OCI-LY7 (cell line): ENCODE data around the gene ENHO. TPM values are rescaled to one million over a fixed set of nuclear protein-coding genes. Genes with fewer than 3 reads are reported as not detected.

Source experiments
- BruUV-seq: library from RNA; stranded (reverse); fragments of 400-500 nt; replicated peaks from 2 replicates; lab custom pipeline; 2021; lab: Mats Ljungman, UMichigan
- CTCF ChIA-PET: fragments of 300-600 bp; sonication (Branson Sonifier 250); formaldehyde crosslinking; loops from one replicate; lab custom pipeline; 2022; ENCODE audit warnings: antibody characterized with exemption; ENCODE audit not compliant: unreplicated experiment; lab: Charles Lee
- POLR2A ChIA-PET: fragments of 300-600 bp; sonication (Branson Sonifier 250); formaldehyde crosslinking; loops from one replicate; lab custom pipeline; 2022; ENCODE audit warnings: antibody characterized with exemption; lab: Charles Lee
- DNase-seq: peaks from one replicate; pipeline ENCODE4 v3.0.0-alpha.2; 2015; ENCODE audit warnings: low spot score
- H2AFZ ChIP-seq: fragments of 200-600 bp; sonication (generic), shearing (Covaris generic); 2 replicates; pipeline ENCODE4 v1.6.1; 2014; ENCODE audit warnings: mild to moderate bottlenecking, antibody characterized with exemption, low read length, moderate library complexity
- H3K27ac ChIP-seq: fragments of 200-600 bp; sonication (generic); 2 replicates; pipeline ENCODE4 v1.5.1; 2014; ENCODE audit warnings: mixed run types, low read depth, mild to moderate bottlenecking, moderate library complexity, low read length, inconsistent platforms; ENCODE audit not compliant: poor library complexity, severe bottlenecking
- H3K36me3 ChIP-seq: fragments of 200-600 bp; sonication (generic); 2 replicates; pipeline ENCODE4 v1.6.1; 2014; ENCODE audit warnings: mild to moderate bottlenecking, antibody characterized with exemption, low read length, moderate library complexity, mixed read lengths; ENCODE audit not compliant: insufficient read depth
- H3K4me1 ChIP-seq: fragments of 200-600 bp; sonication (generic); 2 replicates; pipeline ENCODE4 v1.5.1; 2014; ENCODE audit warnings: mild to moderate bottlenecking, low read length; ENCODE audit not compliant: insufficient read depth, poor library complexity, severe bottlenecking
- H3K4me2 ChIP-seq: fragments of 200-600 bp; sonication (generic); 2 replicates; pipeline ENCODE4 v1.6.1; 2014; ENCODE audit warnings: mild to moderate bottlenecking, low read length
- H3K4me3 ChIP-seq: fragments of 200-600 bp; sonication (generic); 2 replicates; pipeline ENCODE4 v1.5.1; 2014; ENCODE audit warnings: mild to moderate bottlenecking, low read depth, low read length; ENCODE audit not compliant: poor library complexity, severe bottlenecking
- H3K79me2 ChIP-seq: fragments of 200-600 bp; sonication (generic); 2 replicates; pipeline ENCODE4 v1.6.1; 2016; ENCODE audit warnings: low read depth, mild to moderate bottlenecking, low read length, moderate library complexity, mixed read lengths; ENCODE audit not compliant: insufficient read depth
- H3K9me2 ChIP-seq: fragments of 200-600 bp; sonication (generic); 2 replicates; pipeline ENCODE4 v1.6.1; 2016; ENCODE audit warnings: mild to moderate bottlenecking, low read length, mixed read lengths; ENCODE audit not compliant: insufficient read depth
- H3K9me3 ChIP-seq: fragments of 200-600 bp; sonication (generic); 2 replicates; pipeline ENCODE4 v1.6.1; 2014; ENCODE audit warnings: mild to moderate bottlenecking, mixed run types, low read length, mixed read lengths
- H4K20me1 ChIP-seq: fragments of 200-600 bp; sonication (generic); 2 replicates; pipeline ENCODE4 v1.6.1; 2014; ENCODE audit warnings: mild to moderate bottlenecking, antibody characterized with exemption, low read length, moderate library complexity, mixed read lengths; ENCODE audit not compliant: insufficient read depth
- EZH2phosphoT487 ChIP-seq: fragments of 200-600 bp; sonication (generic); IDR thresholded peaks from 2 replicates; pipeline ENCODE4 v1.6.1; 2018; ENCODE audit warnings: low read depth, borderline replicate concordance, mild to moderate bottlenecking, mixed run types, antibody characterized with exemption, low read length, moderate library complexity, mixed read lengths
- intact Hi-C: fragments of 100-400 bp; cut with micrococcal nuclease; formaldehyde crosslinking; loops from one replicate; pipeline ENCODE4 v1.10.0; 2022; ENCODE audit not compliant: unreplicated experiment
- total RNA-seq, 2 experiments: library from RNA; depleted of rRNA in 1 of 2; stranded (reverse); fragments of >200 nt in 1 of 2; shearing (Covaris generic) in 1 of 2; gene quantifications; 2 replicates each; pipeline ENCODE4 v1.2.3, GENCODE V29; 2014 to 2022
- TF ChIP-seq, protein P1 (sequence below): fragments of 200-600 bp; sonication (generic); conservative IDR thresholded peaks from 2 replicates; pipeline ENCODE4 v1.5.1; 2014; ENCODE audit warnings: mild to moderate bottlenecking, antibody characterized with exemption, low read length, moderate library complexity, mixed read lengths

ENHO gene
- total RNA-seq, 2 experiments from 2014 or later: 0.91 TPM; not detected in 1

DNA sequence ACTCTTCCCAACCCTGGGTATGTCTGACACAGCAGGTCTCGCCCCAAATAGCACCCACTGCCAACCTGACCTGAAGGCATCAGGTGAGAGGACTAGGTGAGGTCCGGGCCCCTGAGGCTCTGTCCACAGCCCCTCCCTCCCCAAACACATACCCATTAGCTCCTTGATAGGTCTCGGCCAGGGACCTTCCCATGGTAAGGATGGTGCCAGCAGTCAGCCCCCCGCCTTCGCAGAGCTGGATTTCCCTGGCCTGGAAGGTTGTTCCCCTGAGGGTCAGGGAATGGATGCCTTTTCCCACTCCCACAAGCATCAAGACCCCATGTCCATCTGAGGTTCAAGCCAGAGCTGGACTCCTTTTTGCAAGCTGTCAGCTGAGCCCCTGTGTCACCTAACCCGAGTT is 2.7 kb downstream of the ENHO start:
- intact Hi-C loops: no loop called here
- no peak overlapping the region for H3K4me3 ChIP-seq
- H3K9me3 ChIP-seq: no peaks in the 10 kb centered on the region
- POLR2A ChIA-PET: no interaction called here
- BruUV-seq: no TSS peak
- CTCF ChIA-PET: no interaction called here
- no peak overlapping the region for H3K27ac ChIP-seq
- H3K4me2 ChIP-seq: no peak overlapping the region
- no peak overlapping the region for H2AFZ ChIP-seq
- no peaks in the 10 kb centered on the region for H3K9me2 ChIP-seq
- no peaks in the 10 kb centered on the region for H4K20me1 ChIP-seq
- no peaks in the 10 kb centered on the region for H3K36me3 ChIP-seq
- no peaks in the 10 kb centered on the region for H3K79me2 ChIP-seq
- peaks cover 12% of the 10 kb centered on the region for H3K4me1 ChIP-seq
- DNase-seq: no peak
- no peak for TF ChIP-seq EZH2phosphoT487
- TF ChIP-seq, protein P1, sequence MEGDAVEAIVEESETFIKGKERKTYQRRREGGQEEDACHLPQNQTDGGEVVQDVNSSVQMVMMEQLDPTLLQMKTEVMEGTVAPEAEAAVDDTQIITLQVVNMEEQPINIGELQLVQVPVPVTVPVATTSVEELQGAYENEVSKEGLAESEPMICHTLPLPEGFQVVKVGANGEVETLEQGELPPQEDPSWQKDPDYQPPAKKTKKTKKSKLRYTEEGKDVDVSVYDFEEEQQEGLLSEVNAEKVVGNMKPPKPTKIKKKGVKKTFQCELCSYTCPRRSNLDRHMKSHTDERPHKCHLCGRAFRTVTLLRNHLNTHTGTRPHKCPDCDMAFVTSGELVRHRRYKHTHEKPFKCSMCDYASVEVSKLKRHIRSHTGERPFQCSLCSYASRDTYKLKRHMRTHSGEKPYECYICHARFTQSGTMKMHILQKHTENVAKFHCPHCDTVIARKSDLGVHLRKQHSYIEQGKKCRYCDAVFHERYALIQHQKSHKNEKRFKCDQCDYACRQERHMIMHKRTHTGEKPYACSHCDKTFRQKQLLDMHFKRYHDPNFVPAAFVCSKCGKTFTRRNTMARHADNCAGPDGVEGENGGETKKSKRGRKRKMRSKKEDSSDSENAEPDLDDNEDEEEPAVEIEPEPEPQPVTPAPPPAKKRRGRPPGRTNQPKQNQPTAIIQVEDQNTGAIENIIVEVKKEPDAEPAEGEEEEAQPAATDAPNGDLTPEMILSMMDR: no peak

DNA sequence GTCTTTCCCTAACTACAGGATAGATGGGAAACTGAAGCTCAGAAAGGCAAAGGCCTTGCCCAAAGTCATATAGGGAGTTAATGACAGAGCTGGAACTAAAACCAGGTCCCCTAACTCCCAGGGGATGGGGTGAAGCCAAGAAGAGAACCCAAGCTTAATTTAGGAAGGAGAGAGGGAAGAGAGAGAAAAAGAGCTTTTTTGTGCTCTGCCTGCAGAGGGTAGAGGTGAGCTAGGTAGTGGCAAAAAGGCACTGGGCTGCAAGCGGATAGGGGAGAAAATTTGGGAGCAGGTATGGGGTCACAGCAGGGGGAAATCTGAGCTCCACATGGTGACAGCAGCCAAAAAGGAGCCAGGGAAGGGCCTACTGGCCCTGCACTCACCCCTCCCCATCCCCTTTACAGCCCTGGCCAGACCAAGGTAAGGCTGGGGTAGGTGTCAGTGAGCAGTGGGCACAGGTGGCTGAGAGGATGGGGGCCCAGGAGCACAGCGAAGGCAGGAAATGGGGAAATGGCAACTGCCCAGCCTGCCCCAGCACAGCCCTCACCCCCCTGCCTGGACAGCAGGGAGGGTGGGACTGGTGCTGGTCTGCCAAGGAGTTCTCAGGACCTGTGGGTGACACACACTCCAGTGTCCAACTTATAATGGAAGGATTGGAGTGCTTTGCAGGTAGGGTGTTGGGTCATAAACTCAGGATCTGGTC is 3.3 kb downstream of the ENHO start:
- H3K4me3 ChIP-seq: no peak overlapping the region
- intact Hi-C loops: no loop called here
- H3K9me2 ChIP-seq: no peaks in the 10 kb centered on the region
- no TSS peak for BruUV-seq
- H3K27ac ChIP-seq: no peak overlapping the region
- TF ChIP-seq, protein P1: peak; percentile 43; the same call in 1 of the 2 replicates
- no peak for TF ChIP-seq EZH2phosphoT487
- no peaks in the 10 kb centered on the region for H3K36me3 ChIP-seq
- peaks cover 12% of the 10 kb centered on the region for H3K4me1 ChIP-seq
- POLR2A ChIA-PET: no interaction called here
- no peak overlapping the region for H3K4me2 ChIP-seq
- H2AFZ ChIP-seq: no peak overlapping the region
- H3K9me3 ChIP-seq: no peaks in the 10 kb centered on the region
- DNase-seq: no peak
- CTCF ChIA-PET: interaction anchor here (0.9 kb wide), 1 partner anchor 13 kb away, joined by 3 read pairs; no protein-coding TSS in a partner anchor
- no peaks in the 10 kb centered on the region for H4K20me1 ChIP-seq
- H3K79me2 ChIP-seq: no peaks in the 10 kb centered on the region

DNA sequence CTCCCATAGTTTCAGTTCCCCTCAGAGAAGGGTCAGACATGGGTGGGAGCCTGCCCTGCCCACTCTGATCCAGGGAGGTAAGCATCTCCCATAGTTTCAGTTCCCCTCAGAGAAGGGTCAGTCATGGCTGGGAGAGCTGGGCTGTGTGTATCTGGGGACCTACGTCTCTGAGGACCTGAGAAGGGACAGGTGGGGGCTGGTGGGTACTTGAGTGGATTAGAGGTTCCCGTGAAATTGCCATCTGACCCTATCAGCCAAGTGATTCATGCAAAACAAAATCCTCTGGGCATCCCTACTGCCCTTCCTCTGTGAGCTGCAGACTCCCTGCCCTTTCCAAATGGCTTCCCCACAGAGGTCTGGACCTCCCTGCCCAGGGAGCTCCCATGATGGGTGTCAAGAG is 3.9 kb downstream of the ENHO start:
- Histone ChIP-seq H3K36me3 (no peaks in the 10 kb centered on the region), H3K4me3 (no peak overlapping the region), H3K4me1 (peaks cover 12% of the 10 kb centered on the region), H2AFZ (no peak overlapping the region), H3K9me3 (no peaks in the 10 kb centered on the region), H3K4me2 (no peak overlapping the region), H4K20me1 (no peaks in the 10 kb centered on the region), H3K79me2 (no peaks in the 10 kb centered on the region), H3K27ac (no peak overlapping the region), H3K9me2 (no peaks in the 10 kb centered on the region)
- no TSS peak for BruUV-seq
- no peak for DNase-seq
- TF ChIP-seq EZH2phosphoT487: no peak
- TF ChIP-seq, protein P1: no peak
- POLR2A ChIA-PET: no interaction called here
- intact Hi-C loops: no loop called here
- CTCF ChIA-PET: interaction anchor here (0.9 kb wide), 1 partner anchor 13 kb away, joined by 3 read pairs; no protein-coding TSS in a partner anchor
